NK-92 treated with Interleukin-12 subunit alpha and Interleukin-12 subunit beta, amount 100 ng/mL, for 24 hours (cell line): ENCODE data around the gene JAKMIP1.

Source experiments
- DNase-seq: peaks from one replicate; lab custom pipeline; 2025; lab: John Stamatoyannopoulos, UW

The JAKMIP1 gene

GRCh38 chr4:6042293-6043063 is 157.9 kb downstream of the JAKMIP1 start:
- no peak for DNase-seq

- DNase-seq, result no peak
Observed at GRCh38 chr4:6041800-6042199, 158.5 kb downstream of the JAKMIP1 start.

- DNase-seq, result no peak
Observed at GRCh38 chr4:6038711-6039110, 161.6 kb downstream of the JAKMIP1 start.

GRCh38 chr4:6035786-6036185 is 164.6 kb downstream of the JAKMIP1 start:
- DNase-seq, result no peak

- DNase-seq, result no peak
Observed at GRCh38 chr4:6033381-6033780, 167.0 kb downstream of the JAKMIP1 start.

GRCh38 chr4:6032249-6033244 is 167.8 kb downstream of the JAKMIP1 start:
- no peak for DNase-seq

- no peak for DNase-seq
Observed at GRCh38 chr4:6031846-6032245, 168.5 kb downstream of the JAKMIP1 start.

GRCh38 chr4:6030679-6031078 is 169.7 kb downstream of the JAKMIP1 start:
- no peak for DNase-seq

GRCh38 chr4:6029254-6029653 is 171.1 kb downstream of the JAKMIP1 start:
- DNase-seq, result no peak

GRCh38 chr4:6028168-6028567 is 172.2 kb downstream of the JAKMIP1 start:
- DNase-seq, result no peak

GRCh38 chr4:6027392-6027791 is 173.0 kb downstream of the JAKMIP1 start:
- no peak for DNase-seq

GRCh38 chr4:6024313-6024960 is 175.9 kb downstream of the JAKMIP1 start:
- no peak for DNase-seq

GRCh38 chr4:6023731-6024130 is 176.6 kb downstream of the JAKMIP1 start:
- no peak for DNase-seq

GRCh38 chr4:6022607-6023288 is 177.6 kb downstream of the JAKMIP1 start:
- DNase-seq, result no peak

- DNase-seq, result no peak
Observed at GRCh38 chr4:6021831-6022606, 178.3 kb downstream of the JAKMIP1 start.

GRCh38 chr4:6020613-6021012 is 179.7 kb downstream of the JAKMIP1 start:
- no peak for DNase-seq

GRCh38 chr4:6019316-6020263 is 180.8 kb downstream of the JAKMIP1 start:
- no peak for DNase-seq

GRCh38 chr4:6018331-6018730 is 182.0 kb downstream of the JAKMIP1 start, which contains the start of gene C4orf50:
Gene C4orf50 (minus strand): TSS chr4:6018431.
- no peak for DNase-seq

GRCh38 chr4:6017800-6018199 is 182.5 kb downstream of the JAKMIP1 start:
- DNase-seq, result no peak

GRCh38 chr4:6017030-6017429 is 183.3 kb downstream of the JAKMIP1 start:
- no peak for DNase-seq
